GM12892 (cell line): ENCODE results near the gene ARL15.
"Not testable (repeated sequence)": the region's sequence is repeated elsewhere in the genome, so short reads cannot be mapped to it uniquely, and the experiment has no call there.

Experiments used
- DNase-seq: peaks from one replicate; pipeline ENCODE4 v3.0.0; 2011; ENCODE audit not compliant: insufficient read length
- FAIRE-seq: peaks from 2 replicates; lab custom pipeline; 2011; peaks lifted over from hg19 to GRCh38; lab: Jason Lieb, UNC
- POLR2A ChIP-seq: IDR thresholded peaks from 2 replicates; pipeline ENCODE4 v1.6.1; 2011; ENCODE audit warnings: low read depth, low read length, control low read depth
- POLR2AphosphoS5 ChIP-seq: IDR thresholded peaks from 2 replicates; pipeline ENCODE4 v1.6.1; 2011; ENCODE audit warnings: low read depth, low read length, control low read depth
- TAF1 ChIP-seq: IDR thresholded peaks from 2 replicates; pipeline ENCODE4 v1.6.1; 2011; ENCODE audit warnings: low read depth, mild to moderate bottlenecking, control low read depth, low read length, borderline replicate concordance

Gene ARL15

GRCh38 chr5:53996008-53996407, 314.4 kb downstream of the ARL15 start:
- no peak for DNase-seq
- no peak for FAIRE-seq
- no peak for TF ChIP-seq POLR2A
- no peak for TF ChIP-seq TAF1
- TF ChIP-seq POLR2AphosphoS5 = no peak

DNA sequence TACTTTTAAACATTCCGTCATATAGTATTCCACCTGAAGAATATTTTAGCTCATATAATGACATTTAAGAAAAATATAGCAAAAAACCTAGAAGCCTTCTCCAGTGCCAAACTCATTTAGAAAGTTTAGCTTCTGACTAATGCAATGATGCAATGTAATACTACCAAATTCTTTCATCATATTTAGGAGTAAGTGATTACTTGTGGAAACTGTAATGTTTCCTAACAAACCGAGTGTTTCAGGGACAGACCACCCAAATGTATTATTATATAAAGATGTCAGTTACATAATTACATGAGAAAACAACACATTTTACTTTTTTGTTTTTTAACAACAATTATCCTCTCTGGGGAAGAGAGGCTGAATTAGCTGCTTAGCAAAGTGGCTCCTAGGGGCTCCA, 316.2 kb downstream of the ARL15 start:
- FAIRE-seq (no peak), DNase-seq (no peak)

DNA sequence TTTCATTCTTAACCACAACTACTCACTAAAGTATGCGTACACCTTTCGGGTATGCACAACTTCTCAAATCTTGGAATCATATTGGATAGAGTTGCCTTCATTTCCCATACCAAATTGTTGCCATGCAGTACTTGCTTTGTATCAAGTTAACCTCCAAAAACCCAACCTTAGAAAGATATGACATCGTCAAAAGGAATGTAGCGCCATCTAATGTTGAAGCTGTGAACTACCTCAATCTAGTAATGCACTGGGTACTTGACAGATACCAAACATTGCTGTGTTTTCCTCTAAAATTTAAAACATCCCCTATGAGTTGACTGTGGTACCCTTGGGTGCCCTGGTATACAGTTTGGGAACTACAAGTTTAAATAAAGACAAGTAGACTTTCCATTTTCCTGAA, 318.4 kb downstream of the ARL15 start:
- no peak for DNase-seq

More for the DNA sequence above, 316.2 kb downstream of the ARL15 start:
- TF ChIP-seq POLR2A = no peak
- no peak for TF ChIP-seq TAF1
- TF ChIP-seq POLR2AphosphoS5 = no peak

GRCh38 chr5:53987101-53987500, 323.3 kb downstream of the ARL15 start:
- TF ChIP-seq POLR2AphosphoS5 (no peak), POLR2A (no peak), TAF1 (no peak)
- FAIRE-seq = no peak
- no peak for DNase-seq

More for the DNA sequence above, 318.4 kb downstream of the ARL15 start:
- no peak for FAIRE-seq
- no peak for TF ChIP-seq POLR2AphosphoS5
- TF ChIP-seq TAF1 = no peak
- TF ChIP-seq POLR2A = no peak

GRCh38 chr5:53985796-53986195, 324.6 kb downstream of the ARL15 start:
- FAIRE-seq (no peak), DNase-seq (no peak)
- TF ChIP-seq POLR2A = no peak
- TF ChIP-seq TAF1 = no peak
- no peak for TF ChIP-seq POLR2AphosphoS5

DNA sequence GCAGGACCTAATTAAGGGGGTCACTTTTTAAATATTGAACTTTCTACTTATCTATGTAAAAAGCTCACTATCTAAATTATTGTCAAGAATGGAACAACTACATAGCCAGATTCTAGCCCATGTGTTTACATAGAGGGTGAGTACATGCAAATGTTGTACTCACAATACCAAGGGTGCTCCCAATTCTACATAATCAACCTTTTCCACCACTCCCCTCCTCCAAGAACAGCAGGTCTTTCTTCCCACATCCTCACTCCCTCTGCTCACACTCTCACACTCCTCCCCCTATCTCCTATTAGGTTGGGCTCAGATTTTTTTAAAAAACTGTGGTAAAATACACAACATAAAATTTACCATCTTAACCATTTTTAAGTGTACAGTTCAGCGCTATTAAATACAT, 325.4 kb downstream of the ARL15 start:
- no peak for DNase-seq
- no peak for FAIRE-seq
- TF ChIP-seq POLR2A (no peak), POLR2AphosphoS5 (no peak), TAF1 (no peak)

- TF ChIP-seq POLR2AphosphoS5 (no peak), POLR2A (no peak), TAF1 (no peak)
- FAIRE-seq (no peak), DNase-seq (no peak)
These were observed 326.6 kb downstream of the ARL15 start for GRCh38 chr5:53983568-53984460.

DNA sequence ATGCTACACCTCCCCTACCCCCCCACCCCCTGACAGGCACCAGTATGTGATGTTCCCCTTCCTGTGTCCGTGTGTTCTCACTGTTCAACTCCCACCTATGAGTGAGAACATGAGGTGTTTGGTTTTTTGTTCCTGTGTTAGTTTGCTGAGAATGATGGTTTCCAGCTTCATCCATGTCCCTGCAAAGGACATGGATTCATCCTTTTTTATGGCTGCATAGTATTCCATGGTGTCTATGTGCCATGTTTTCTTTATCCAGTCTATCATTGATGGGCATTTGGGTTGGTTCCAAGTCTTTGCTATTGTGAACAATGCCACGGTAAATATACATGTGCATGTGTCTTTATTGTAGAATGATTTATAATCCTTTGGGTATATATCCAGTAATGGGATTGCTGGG, 328.1 kb downstream of the ARL15 start:
- not testable (repeated sequence) for DNase-seq, FAIRE-seq

DNA sequence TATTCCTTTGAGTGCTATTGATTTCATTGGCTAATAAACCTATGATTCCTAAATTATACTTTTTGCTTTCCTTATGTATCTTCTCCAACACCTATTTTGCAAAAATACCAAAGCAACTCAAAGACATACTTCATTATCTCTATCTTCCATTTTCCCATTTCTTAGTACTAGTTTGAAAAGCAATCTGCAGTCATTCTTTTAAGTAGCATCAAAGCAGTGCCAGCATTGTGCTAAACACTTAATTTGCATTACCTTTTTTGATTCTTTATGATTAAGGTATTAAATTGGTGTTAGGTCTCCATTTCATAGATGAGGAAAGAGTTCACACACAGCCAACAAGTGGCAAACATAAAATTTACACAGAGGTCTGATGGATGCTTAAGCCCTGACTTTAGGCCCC, 330.3 kb downstream of the ARL15 start:
- DNase-seq = no peak
- no peak for FAIRE-seq
- TF ChIP-seq POLR2AphosphoS5 = no peak
- no peak for TF ChIP-seq TAF1
- no peak for TF ChIP-seq POLR2A

DNA sequence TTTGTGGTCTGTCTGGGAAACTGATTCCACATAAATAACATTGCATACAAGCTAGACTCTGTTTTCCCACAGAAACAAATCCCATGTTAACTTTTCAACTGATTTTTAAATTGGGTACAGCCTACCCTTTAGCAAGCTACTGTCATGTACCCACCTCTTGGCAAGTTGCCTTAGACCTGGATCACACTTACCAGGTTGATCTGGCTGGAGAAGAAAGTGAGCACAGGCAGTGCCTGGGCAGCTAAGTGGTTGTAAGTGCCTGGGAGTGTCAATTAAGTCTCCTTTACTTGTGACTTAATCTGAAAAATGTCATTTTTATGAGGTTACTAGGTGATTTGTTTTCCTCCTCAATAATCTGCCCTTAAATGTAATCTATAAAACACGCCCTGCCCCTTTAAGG, 336.4 kb downstream of the ARL15 start:
- FAIRE-seq (no peak), DNase-seq (no peak)
- TF ChIP-seq POLR2A (no peak), POLR2AphosphoS5 (no peak)

DNA sequence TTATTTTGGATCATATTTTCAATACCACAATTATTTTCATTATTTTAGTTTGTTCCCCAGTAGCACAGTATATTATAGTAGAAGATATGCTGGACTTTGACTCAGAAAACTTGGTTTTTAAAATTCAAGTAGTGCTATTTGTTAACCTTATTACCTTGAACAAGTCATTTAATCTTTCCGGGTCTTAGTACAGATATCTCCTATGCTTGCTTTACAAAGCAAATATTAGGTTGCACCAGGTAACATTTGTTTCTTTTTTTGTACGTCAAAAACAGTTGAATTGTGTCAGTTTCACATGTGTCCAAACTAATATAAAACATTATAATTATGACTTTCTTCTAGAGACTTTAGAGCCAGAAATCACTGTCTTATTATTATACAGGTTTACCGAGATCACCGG, 338.1 kb downstream of the ARL15 start:
- TF ChIP-seq POLR2A (no peak), TAF1 (no peak), POLR2AphosphoS5 (no peak)
- FAIRE-seq = no peak
- DNase-seq = no peak

GRCh38 chr5:53971551-53971950, 338.8 kb downstream of the ARL15 start:
- TF ChIP-seq POLR2A = no peak
- TF ChIP-seq POLR2AphosphoS5 = no peak
- TF ChIP-seq TAF1 = no peak
- no peak for DNase-seq
- FAIRE-seq = no peak
